Measurements from ENCODE around the gene FRMD4A.

GRCh38 chr10:13840036-13840435 lies 490.7 kb downstream of the FRMD4A start:
- TF ChIP-seq CTCF (IDR thresholded peaks at IDR 0.05; ENCODE audit: low read depth, low read length, poor library complexity, severe bottlenecking): no peak
- no peak for TF ChIP-seq EZH2phosphoT487 (IDR thresholded peaks at IDR 0.05; ENCODE audit: borderline replicate concordance, low read length)
